OCI-M1 (cell line): ENCODE measurements around the gene HES2.
"Not testable (repeated sequence)": the region's sequence is repeated elsewhere in the genome, so short reads cannot be mapped to it uniquely, and the experiment has no call there.

Experiments
- DNase-seq: peaks from one replicate; lab custom pipeline; 2025; lab: John Stamatoyannopoulos, UW

HES2 gene

GRCh38 chr1:6417961-6418667 is 1.6 kb downstream of the HES2 start:
- DNase-seq, result no peak

- DNase-seq, result no peak
These were observed 2.8 kb downstream of the HES2 start for GRCh38 chr1:6416906-6417305.

GRCh38 chr1:6416295-6416656 is 3.4 kb downstream of the HES2 start:
- no peak for DNase-seq

GRCh38 chr1:6414881-6415626 is 4.7 kb downstream of the HES2 start:
- no peak for DNase-seq

- DNase-seq, result peak; percentile 64
These were observed 5.3 kb downstream of the HES2 start for GRCh38 chr1:6414443-6414844.

- DNase-seq, result no peak
These were observed 6.8 kb downstream of the HES2 start for GRCh38 chr1:6412896-6413295.

- no peak for DNase-seq
These were observed 9.3 kb downstream of the HES2 start for GRCh38 chr1:6410248-6410893.

GRCh38 chr1:6409733-6410132 is 10.0 kb downstream of the HES2 start:
- no peak for DNase-seq

- DNase-seq, result peak; percentile 38
These were observed 10.7 kb downstream of the HES2 start for GRCh38 chr1:6409053-6409452.

GRCh38 chr1:6408023-6408422 is 11.7 kb downstream of the HES2 start:
- DNase-seq, result no peak

- peak; percentile 65 for DNase-seq
These were observed 18.0 kb downstream of the HES2 start for GRCh38 chr1:6401673-6402072.

GRCh38 chr1:6399294-6399693 is 20.4 kb downstream of the HES2 start:
- DNase-seq, result no peak

- DNase-seq, result no peak
These were observed 21.8 kb downstream of the HES2 start for GRCh38 chr1:6397844-6398441.

- peak; percentile 22 for DNase-seq
These were observed 22.7 kb downstream of the HES2 start for GRCh38 chr1:6396998-6397397.

GRCh38 chr1:6395781-6396244 is 23.9 kb downstream of the HES2 start:
- not testable (repeated sequence) for DNase-seq

GRCh38 chr1:6395130-6395529 is 24.6 kb downstream of the HES2 start:
- not testable (repeated sequence) for DNase-seq

GRCh38 chr1:6393400-6394187 is 26.1 kb downstream of the HES2 start, which contains the start of gene ACOT7:
Gene ACOT7 (minus strand): TSS chr1:6393767. CDS start chr1:6393399, 368 bp downstream.
- peak; percentile 93 for DNase-seq

- peak; percentile 43 for DNase-seq
These were observed 26.8 kb downstream of the HES2 start for GRCh38 chr1:6392809-6393399.

GRCh38 chr1:6391951-6392808 is 27.5 kb downstream of the HES2 start:
- peak; percentile 75 for DNase-seq

- no peak for DNase-seq
These were observed 29.7 kb downstream of the HES2 start for GRCh38 chr1:6389971-6390370.
